ENCODE measurements around the gene SRGN.
"Not testable (repeated sequence)": the region's sequence is repeated elsewhere in the genome, so short reads cannot be mapped to it uniquely, and the experiment has no call there.

SRGN gene

GRCh38 chr10:69087590-69088470 lies at the start of gene SRGN:
TSS of gene SRGN (plus strand) at chr10:69088103. CDS start at chr10:69088158, 55 bp downstream.
- no peak for DNase-seq

- DNase-seq = not testable (repeated sequence)
These were observed 47.0 kb upstream of the SRGN start for GRCh38 chr10:69040904-69041303.

- no peak for DNase-seq
These were observed 45.5 kb upstream of the SRGN start for GRCh38 chr10:69042417-69042816.

GRCh38 chr10:69042838-69043237 lies 45.1 kb upstream of the SRGN start:
- DNase-seq = no peak

- no peak for DNase-seq
These were observed 43.9 kb upstream of the SRGN start for GRCh38 chr10:69043931-69044531.

GRCh38 chr10:69044546-69044945 lies 43.4 kb upstream of the SRGN start:
- no peak for DNase-seq

GRCh38 chr10:69045441-69046300 lies 42.2 kb upstream of the SRGN start:
- no peak for DNase-seq

GRCh38 chr10:69047111-69047832 lies 40.6 kb upstream of the SRGN start:
- DNase-seq = no peak

- no peak for DNase-seq
These were observed 39.8 kb upstream of the SRGN start for GRCh38 chr10:69048103-69048502.

- DNase-seq = no peak
These were observed 38.3 kb upstream of the SRGN start for GRCh38 chr10:69049566-69049961.

- DNase-seq = no peak
These were observed 36.6 kb upstream of the SRGN start for GRCh38 chr10:69051303-69051702.

GRCh38 chr10:69051710-69052487 lies 36.0 kb upstream of the SRGN start:
- DNase-seq = no peak

GRCh38 chr10:69052736-69053135 lies 35.2 kb upstream of the SRGN start:
- no peak for DNase-seq

GRCh38 chr10:69055241-69055640 lies 32.7 kb upstream of the SRGN start:
- no peak for DNase-seq

GRCh38 chr10:69056129-69056528 lies 31.8 kb upstream of the SRGN start:
- no peak for DNase-seq

- DNase-seq = no peak
These were observed 31.2 kb upstream of the SRGN start for GRCh38 chr10:69056536-69057260.

GRCh38 chr10:69057261-69057950 lies 30.5 kb upstream of the SRGN start:
- no peak for DNase-seq

- no peak for DNase-seq
These were observed 30.0 kb upstream of the SRGN start for GRCh38 chr10:69057951-69058297.

- no peak for DNase-seq
These were observed 27.6 kb upstream of the SRGN start for GRCh38 chr10:69060127-69060798.
